Measurements from ENCODE around the gene RETN.

DNA sequence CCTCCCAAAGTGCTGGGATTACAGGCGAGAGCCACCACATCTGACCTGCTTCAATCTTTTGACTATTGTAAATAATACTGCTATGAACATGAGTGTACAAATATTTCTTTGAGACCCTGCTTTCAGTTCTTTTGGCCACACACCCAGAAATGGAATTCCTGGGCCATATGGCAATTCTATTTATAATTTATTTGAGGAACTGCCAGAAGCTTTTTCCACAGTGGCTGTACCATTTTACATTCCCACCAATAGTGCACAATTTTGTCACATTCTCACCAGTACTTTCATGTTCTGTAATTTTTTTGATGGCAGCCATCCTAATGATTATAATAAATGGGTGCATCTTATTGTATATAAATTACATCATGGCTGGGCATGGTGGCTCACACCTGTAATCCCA, 46.8 kb downstream of the RETN start:
- TF ChIP-seq EZH2 (IDR thresholded peaks at IDR 0.05) (no peak), POLR2AphosphoS5 (IDR thresholded peaks at IDR 0.05; ENCODE audit: borderline replicate concordance, low read depth, low read length) (no peak)
